CD4-positive, alpha-beta T cell treated with Interleukin-15 for 4 hours (primary cell): ENCODE data around the gene ATF2.

Experiments used
- DNase-seq: peaks from one replicate; pipeline ENCODE4 v3.0.0-alpha.2; 2020; ENCODE audit warnings: low spot score

The ATF2 gene, protein sequence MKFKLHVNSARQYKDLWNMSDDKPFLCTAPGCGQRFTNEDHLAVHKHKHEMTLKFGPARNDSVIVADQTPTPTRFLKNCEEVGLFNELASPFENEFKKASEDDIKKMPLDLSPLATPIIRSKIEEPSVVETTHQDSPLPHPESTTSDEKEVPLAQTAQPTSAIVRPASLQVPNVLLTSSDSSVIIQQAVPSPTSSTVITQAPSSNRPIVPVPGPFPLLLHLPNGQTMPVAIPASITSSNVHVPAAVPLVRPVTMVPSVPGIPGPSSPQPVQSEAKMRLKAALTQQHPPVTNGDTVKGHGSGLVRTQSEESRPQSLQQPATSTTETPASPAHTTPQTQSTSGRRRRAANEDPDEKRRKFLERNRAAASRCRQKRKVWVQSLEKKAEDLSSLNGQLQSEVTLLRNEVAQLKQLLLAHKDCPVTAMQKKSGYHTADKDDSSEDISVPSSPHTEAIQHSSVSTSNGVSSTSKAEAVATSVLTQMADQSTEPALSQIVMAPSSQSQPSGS

DNA sequence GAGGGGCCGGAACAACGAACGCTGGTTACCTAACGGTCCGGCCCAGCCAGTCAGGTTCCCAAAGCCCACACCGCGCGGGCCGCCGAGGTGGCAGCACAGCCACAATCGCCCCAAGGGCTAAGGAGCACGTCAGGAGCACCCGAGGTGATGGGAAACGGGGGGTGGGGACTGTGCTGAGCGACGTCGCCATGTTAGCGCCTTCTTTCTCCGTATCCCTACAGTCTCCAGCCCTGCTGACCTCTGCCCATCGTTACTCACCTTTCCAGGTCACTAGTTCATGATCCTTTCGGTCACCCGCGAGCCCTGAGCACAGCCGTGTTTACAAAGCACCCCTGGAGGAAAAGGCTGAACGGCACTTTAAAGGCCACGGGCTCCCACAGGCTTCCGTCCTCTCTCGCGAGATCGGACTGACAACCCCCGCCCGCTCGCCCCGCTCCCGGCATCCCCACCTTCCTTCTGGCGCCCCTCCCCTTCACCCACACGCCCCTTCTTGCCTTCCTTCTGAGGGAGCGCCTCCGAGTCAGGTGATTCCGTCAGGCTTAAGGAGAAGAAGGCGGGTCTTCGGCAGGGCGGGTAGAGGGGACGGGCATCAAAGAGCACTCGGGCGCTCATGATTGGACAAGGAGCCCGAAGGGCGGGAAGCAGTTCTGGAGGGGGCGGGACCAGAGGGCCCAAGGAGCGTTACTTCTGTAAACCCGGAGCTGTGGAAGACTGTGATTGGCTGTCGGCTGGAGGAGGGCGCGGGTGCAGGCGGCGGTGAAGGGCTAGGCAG, at the start of gene ATF2:
Gene ATF2, minus strand, starts transcription at position 412 of the 772 bp plus-strand sequence. CDS start 31,760 bp downstream, outside the sequence.
- peak; percentile 99 for DNase-seq

DNA sequence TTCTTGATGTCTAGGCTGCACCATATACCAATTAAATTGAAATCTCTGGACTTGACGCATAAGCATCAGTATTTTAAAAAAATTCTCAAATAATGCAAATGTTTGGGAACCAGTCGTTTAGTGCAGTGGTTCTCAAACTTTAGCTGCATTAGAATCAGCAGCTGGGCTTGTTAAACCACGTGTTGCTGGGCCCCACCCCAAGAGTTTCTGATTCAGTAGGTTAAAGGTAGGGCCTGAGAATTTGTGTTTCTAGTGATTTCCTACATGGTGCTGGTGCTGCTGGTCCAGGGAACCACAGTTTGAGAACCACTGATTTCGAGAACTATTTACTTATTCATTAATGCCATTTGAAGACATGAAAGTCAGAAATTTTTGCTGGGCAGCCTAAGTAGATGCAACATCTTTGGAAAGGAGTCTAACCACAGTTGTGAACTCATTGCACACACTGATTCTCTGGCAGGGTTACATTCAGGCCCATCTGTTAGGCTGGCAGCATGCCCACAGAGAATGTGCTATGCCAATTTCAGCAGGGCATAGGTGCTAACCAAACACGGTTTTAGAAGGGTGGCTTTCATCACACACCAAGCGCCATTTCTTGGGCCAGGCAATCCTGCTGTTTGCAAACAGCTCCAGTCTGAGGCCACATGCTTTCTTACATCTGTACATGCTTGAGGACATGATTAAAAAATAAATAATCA, 39.9 kb upstream of the ATF2 start:
- peak; percentile 3 for DNase-seq

DNA sequence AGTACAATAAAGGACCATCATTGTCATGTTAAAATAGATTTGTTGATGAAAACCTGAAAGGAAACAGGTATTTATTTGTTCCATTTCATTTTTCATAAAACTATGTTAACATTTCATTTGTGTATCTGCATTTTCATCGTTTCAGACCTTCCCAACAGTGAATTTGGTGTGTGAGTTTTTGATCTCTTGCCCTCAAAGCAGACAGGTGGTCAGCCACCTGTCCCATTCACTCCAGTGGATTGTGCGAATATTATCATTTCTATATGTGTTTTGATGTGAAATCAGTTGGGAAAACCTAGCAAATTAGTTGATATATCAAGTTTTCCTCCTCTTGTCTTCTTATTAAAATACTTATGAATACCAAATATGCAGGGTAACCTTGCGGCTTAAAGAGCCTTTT, 38.9 kb upstream of the ATF2 start:
- no peak for DNase-seq

DNA sequence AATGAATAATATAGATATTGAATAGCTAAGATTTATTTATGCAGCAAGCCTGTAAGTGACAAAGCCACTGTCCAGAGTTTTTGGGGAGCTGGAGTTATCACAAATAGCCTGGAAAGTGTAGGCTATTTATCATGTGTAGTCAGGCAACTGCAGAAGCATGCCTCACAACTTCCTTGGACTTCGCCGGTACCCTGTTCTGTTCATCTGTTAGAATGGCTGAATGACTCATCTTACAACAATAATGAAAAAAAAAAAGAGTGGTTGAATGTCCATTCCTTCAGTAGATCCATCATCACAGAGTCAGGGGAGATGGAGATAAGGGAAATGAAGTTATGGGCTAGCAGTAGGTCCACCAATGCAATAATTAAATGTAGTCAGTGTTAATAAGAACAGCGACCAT, 37.5 kb upstream of the ATF2 start:
- no peak for DNase-seq

DNA sequence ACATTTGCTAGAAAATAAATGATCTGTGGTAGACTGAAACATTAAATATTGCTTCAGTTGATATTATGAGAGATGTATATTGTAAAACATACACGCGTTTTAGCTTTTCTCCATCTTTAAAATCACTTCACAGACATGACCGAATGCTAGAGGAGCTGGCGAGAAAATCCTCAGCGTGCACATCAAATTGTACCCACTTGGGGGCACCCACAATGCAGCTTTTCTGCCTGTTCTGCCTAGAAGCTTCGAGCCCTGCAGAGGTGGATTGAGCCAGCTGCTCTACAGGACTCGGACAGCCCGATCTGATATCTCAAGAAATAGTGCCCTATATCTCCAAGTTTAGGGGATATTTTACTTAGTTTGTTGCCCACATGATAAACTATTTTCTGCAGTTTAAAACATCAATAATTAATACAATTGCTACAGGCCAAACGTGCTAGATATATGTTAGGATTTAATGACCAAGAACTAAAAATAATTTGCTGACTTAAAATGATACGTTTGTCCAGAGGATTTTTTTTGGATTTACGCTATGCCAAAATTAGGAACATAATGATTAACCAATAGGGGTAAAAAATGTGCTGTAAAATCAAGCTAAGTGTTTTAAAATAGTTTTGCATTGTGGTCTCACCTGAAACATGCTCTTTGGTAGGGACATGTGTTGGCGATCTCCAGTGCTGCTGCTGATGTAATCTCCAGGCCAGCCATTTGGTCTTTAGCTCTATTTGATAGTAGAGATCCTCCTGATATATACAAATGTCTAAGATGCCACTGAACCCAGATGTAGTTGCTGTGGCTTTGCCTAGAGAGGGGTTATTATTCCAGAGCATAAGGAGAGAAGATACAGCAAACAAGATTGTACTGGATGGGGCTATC, 35.9 kb upstream of the ATF2 start:
- peak; percentile 37 for DNase-seq

DNA sequence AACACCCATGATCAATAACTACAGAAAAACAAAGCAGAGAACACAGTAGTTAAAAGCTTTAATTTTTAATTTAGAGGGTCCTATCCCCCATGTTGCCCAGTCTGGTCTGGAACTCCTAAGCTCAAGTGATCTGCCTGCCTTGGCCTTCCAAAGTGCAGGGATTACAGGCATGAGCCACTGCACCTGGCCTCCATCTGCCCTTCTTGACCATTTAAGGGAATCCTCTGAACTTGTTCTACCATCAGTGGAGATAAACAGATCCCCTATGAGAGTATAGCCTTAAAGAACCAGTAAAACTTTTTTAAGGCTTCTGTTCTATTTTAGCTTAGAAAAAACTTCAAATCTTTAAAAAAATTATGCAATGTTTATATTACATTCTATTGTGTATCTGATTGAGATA, 27.0 kb upstream of the ATF2 start:
- DNase-seq, result no peak

DNA sequence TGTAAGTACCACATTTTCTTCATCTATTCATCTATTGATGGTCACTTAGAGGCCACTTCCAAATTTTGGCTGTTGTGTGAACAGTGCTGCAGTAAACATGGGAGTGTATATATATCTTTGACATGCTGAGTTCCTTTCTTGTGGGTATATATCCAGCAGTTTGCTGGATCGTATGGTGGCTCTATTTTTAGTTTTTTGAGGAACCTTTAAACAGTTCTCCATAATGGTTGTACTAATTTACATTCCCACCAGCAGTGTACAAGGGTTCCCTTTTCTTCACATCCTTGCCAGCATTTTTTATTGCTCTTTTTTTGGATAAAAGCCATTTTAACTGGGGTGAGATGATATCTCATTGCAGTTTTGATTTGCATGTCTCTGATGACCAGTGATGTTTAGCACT, 20.8 kb upstream of the ATF2 start:
- no peak for DNase-seq

DNA sequence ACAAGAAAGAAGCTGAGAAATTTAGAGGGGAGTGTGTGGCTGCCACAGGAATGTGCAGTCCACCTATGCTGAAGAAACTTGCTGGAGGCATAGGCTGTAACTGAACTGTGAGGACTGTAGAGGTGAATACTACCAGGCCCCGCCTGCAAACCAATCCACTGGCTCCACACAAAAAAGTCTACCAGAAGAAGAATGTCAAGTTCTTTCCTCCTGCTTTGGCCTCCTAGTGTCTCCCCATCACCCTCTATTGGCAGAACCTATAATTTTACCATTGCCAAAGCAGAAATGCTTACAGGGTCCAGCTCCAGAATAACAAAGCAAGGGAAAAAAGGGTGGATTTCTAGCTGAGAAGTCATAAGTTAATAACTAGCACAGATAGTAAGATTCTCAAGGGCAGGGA, 19.4 kb upstream of the ATF2 start:
- DNase-seq, result peak; percentile 8

DNA sequence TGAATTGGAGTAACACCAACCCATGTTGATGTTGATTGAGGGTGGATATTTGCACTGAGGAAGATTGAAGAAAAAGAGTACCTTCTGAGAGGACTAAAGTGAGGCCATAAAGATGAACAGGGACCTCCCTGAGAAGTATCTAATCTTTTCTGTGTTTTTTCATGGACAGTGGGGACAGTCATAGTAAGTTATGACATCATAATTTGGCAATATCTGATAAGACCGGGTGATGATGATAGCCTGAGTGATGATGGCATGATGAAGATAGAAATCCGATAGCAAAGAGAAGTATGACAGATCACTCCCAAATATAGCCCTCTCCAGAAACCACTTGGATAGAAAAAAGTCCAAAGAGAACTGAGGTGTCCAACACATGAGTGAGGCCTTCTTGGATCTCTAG, 15.7 kb upstream of the ATF2 start:
- DNase-seq, result no peak

DNA sequence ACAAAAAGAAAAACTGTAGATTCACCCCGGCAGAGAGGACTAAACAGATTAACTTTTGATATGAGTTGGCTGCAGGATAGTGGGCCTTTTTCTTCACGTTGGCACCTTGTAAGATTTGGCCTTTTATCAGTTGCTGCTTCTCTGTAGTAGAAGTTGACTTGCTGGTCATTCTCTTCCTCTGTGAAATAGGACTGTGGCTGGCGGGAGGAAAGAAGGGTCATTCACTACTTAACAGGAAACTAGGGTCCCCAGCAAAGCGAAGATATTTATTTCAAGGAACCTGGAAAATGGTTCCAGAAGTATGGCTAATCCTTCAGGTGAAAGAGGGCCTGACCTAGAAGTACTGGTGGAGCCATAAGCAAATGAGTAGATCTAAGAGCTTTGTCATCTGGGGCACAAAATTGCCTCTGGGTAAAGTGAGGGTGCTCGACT, 13.9 kb upstream of the ATF2 start:
- no peak for DNase-seq

DNA sequence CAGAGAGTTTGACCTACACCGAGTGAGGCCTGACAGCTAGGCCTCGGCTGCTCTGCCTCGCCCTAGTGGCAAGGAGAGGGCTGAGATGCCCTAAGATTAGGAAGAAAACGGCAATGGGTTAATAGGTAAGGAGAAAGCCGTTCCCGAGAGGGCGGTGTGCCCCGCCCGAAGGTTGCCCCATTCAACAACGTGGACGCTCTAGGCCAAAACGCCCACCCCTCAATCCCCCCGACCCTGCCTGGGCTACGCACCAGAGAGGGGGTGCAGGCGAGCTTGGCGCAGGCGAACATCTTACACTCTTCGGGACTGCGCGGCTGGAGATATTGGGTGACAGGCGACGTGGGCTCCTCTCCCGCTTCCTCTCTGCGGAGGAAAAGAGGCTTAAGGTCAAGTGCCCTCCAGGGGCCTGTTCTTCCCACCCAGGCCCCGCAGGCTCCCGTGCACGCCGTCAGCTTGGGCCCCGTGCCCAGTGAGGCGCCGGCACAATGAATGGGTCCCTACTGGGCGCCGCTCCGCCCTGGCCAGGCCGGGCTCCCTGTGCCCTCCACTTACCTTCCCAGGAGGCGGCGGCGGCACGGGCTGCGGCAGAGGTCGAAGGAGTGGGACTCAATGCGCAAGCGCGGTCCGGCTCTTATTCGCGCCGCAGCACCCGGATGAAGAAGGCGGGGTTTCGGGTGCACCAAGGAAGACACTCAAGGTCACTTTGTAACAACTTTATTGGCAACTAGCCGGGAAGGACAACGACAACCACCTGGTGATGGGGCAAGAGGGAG, 13.3 kb upstream of the ATF2 start, which contains the start of gene ATP5MC3:
Gene ATP5MC3, minus strand, starts transcription at position 607 of the 773 bp plus-strand sequence. Its CDS starts 317 bp downstream, at position 290.
- DNase-seq, result peak; percentile 95

DNA sequence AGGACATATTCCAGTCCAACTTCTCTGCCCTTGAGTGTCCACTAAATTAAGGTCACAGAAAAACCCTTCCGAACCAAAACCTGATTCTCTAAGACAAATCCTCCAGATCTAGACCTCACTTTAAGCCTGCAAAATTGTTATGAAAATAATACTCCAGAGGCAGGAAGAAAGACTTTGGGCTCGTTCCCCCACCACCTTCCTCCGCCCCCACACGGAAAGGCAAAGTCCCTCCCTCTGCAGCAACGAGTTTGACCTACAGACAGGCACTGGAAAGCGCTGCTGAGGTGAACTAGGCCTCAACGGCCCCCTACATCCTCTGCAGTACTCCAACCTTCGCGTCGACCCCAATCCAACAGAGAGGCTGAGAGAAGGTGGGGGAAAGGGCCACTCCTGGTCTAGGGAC, 12.7 kb upstream of the ATF2 start:
- peak; percentile 35 for DNase-seq

DNA sequence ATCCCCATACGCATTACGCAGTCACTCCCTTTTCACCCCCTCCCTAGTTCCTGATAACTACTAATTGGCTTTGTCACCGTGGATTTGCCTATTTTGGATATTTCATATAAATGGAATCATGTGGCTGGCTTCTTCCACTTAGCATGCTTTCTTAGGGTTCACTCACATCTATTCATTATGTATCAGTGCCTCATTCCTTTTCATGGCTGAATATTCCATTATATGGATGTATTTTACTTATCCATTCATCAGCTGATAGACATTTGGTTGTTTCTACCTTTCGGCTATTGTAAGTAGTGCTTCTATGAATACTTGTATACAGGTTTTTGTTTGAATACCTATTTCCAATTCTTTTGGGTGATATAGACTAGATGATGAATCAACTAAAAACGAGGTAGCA, 8.6 kb upstream of the ATF2 start:
- DNase-seq, result no peak

DNA sequence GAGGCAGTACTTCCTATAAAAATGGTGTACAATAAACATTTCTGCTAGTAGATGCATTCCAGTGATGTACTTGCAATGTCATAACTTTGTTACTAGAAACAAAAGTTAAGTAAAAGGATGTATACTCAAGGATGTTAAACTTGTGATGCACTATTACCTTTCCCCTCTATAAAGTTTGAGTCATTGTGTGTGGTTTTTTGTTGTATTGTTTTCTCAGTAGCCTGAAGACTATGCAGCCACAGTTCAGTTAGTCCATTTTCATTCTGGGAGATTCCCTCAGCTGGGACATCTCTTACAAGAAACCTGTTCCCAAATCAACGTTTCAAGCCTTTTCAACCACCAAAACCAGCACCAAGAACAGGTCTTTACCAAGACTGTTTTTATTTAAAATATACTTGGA, 7.9 kb upstream of the ATF2 start:
- no peak for DNase-seq

DNA sequence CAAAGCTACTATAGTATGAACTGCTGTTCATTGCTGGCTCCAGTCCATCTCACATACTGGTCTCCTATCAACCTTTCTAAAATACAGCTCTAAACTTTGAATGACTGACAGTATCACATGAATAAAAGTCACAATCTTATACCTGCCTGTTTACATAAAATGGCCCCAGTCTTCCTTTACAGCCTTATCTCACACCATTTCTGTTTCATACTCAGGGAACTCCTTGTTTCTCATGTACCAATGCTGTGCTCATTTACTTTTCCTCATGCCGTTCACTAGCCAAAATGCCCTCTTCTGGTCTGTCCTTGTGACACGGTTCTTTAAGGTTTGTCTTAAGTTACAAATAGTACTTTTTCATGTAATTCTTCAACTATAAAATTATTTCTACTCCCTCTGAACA, 7.3 kb upstream of the ATF2 start:
- DNase-seq, result no peak

DNA sequence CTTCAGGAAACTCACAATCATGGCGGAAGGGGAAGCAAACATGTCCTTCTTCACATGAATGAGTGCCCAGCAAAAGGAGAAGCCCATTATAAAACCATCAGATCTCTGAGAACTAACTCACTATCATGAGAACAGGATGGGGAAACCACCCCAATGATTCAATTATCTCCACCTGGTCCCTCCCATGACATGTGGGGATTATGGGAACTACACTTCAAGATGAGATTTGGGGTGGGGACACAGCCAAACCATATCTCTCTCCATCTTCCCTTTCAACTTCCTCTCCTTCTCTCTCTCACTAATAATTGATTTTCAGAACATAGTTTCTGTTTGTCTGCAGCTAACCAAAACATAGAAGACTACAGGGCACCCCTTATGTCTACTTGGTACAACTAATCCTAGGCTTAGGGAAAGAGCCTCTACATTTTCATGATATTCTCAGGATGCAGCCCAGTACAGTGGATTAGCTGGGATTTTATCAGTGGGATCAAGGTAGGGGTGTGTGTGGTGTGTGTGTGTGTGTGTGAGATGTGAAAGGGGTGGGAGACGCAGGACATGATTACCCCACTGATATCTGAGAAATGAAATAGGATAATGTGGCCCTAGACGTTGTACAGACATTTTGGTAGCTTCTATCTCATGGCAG, 2.8 kb upstream of the ATF2 start:
- DNase-seq, result no peak

DNA sequence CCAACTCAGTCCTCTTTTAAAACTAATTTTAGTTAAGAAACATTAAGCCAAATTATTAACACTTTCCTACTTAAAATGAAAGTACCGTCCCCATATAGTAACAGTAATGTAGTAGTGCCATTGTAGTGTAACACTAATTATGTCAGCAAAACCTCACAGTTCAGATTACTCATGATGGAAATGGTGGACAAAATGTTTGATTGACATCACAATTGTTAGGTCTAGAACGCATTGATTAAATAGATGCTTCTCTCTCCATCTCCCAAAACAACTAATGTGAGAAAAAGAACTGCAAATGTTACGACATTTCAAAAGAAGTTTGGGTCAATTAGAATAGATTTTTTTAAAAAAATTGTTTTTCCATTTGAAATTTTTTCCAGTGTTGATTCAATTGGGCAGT, 1.2 kb upstream of the ATF2 start:
- DNase-seq, result no peak

DNA sequence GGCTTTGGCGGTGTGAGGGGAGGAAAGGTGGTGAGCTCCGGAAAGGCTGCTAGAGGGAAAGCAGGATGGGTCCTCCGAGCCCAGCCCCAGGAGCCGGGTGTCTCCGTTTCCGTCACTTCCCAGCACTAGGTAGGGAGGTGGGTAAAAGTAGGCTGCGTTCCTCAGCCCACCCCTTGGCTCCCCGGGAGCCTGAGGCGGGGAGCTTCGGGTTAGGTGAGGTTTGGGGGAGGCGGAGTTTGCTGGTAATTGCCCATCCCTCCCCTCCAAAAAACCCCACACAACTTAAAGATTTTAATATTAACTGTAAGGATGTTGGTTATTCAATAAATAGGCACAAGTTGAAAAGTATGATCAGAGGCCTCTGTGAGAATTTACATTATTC, 552 bp upstream of the ATF2 start:
- DNase-seq, result no peak

DNA sequence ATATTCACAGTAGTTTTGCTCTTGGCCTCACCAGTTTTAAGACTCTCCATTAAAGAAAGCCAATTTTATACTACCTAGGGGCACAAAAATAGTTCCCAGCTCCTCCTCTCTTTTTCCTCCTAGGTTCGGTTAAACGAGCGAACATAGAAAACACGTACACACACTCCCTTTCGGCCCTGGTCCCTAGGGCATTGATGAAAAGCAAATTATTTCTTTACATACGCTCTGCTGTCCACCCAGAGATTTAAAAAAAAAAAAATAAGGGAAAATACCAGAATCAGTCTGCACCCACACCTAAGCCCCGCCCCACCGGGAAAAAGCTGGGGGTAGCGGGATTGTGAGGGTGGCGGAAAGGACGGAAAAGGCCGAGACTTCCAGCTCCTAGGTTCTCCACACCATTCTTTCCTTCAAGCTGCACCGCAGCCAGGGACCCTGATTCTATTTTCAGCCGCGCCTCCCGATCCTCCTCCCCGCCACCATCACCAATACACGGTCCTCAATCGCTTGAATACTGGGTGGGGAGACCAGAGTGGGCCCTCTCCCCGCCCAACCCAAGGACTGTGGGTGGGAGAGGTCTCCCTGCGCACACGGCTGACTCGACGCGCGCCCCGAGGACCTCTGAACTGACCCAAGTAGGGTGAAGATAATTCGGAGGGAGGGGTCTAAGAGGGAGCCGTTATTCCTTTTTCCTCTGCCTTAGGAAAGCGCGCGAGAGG, 769 bp downstream of the ATF2 start:
- DNase-seq, result no peak
